ENCODE results near the gene VPS37C. TPM values are rescaled to one million over a fixed set of nuclear protein-coding genes. Genes with fewer than 3 reads are reported as not detected.

The VPS37C gene
- total and polyA plus RNA-seq, 9 donors = 7.8 to 25.8 (median 19.7) TPM

- 98 to 100% (median 100%) methylated on average over 1 of the region's 1 CpG for WGBS, 3 donors
- H3K27ac ChIP-seq = no peak overlapping the region
- no peaks in the 10 kb centered on the region for H3K36me3 ChIP-seq
- no peaks in the 10 kb centered on the region for H3K27me3 ChIP-seq
- peaks cover 15% of the 10 kb centered on the region for H3K4me1 ChIP-seq (ENCODE audit: insufficient read depth)
- intact Hi-C loops (cut with DNase I) = no loop called here
- H3K4me3 ChIP-seq = no peak overlapping the region
- H3K9me3 ChIP-seq = no peaks in the 10 kb centered on the region
- DNase-seq = no peak
- TF ChIP-seq CTCF (IDR thresholded peaks at IDR 0.05) (no peak), POLR2A (IDR thresholded peaks at IDR 0.05) (no peak), EP300 (IDR thresholded peaks at IDR 0.05) (no peak)
These were observed 5.9 kb downstream of the VPS37C start for GRCh38 chr11:61155312-61155711.

DNA sequence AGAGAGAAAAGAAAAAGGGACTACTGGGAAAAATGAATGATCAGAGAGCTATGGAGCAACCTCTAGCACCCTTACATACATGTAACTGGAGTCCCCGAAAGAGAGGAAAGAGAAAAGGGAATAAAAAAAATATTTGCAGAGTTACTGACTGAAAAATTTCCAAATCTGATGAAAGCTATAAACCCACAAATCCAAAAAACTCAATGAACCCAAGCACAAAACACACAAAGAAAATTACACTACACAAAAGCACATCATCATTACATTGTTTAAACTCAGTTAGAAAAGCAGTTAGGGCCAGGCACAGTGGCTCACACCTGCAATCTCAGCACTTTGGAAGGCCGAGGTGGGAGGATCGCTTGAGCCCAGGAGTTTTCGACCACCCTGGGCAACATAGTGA lies 6.7 kb downstream of the VPS37C start:
- WGBS, 3 donors = 93 to 98% (median 94%) methylated on average over 4 of the region's 4 CpGs
- no peak for DNase-seq
- no peaks in the 10 kb centered on the region for H3K9me3 ChIP-seq
- no peak overlapping the region for H3K4me3 ChIP-seq
- no peak for TF ChIP-seq POLR2A (IDR thresholded peaks at IDR 0.05)
- no peak for TF ChIP-seq CTCF (IDR thresholded peaks at IDR 0.05)
- no peak for TF ChIP-seq EP300 (IDR thresholded peaks at IDR 0.05)
- intact Hi-C loops (cut with DNase I) = no loop called here
- peaks cover 15% of the 10 kb centered on the region for H3K4me1 ChIP-seq (ENCODE audit: insufficient read depth)
- no peak overlapping the region for H3K27ac ChIP-seq
- no peaks in the 10 kb centered on the region for H3K36me3 ChIP-seq
- no peaks in the 10 kb centered on the region for H3K27me3 ChIP-seq

- H3K27me3 ChIP-seq = no peaks in the 10 kb centered on the region
- H3K4me3 ChIP-seq = no peak overlapping the region
- no peaks in the 10 kb centered on the region for H3K36me3 ChIP-seq
- intact Hi-C loops (cut with DNase I) = no loop called here
- 41 to 57% (median 53%) methylated on average over 2 of the region's 2 CpGs for WGBS, 3 donors
- no peak for DNase-seq
- H3K4me1 ChIP-seq (ENCODE audit: insufficient read depth) = peaks cover 11% of the 10 kb centered on the region
- H3K9me3 ChIP-seq = no peaks in the 10 kb centered on the region
- H3K27ac ChIP-seq = no peak overlapping the region
- TF ChIP-seq CTCF (IDR thresholded peaks at IDR 0.05) = no peak
- no peak for TF ChIP-seq POLR2A (IDR thresholded peaks at IDR 0.05)
- TF ChIP-seq EP300 (IDR thresholded peaks at IDR 0.05) = no peak
These were observed 7.6 kb downstream of the VPS37C start for GRCh38 chr11:61153593-61154095.

DNA sequence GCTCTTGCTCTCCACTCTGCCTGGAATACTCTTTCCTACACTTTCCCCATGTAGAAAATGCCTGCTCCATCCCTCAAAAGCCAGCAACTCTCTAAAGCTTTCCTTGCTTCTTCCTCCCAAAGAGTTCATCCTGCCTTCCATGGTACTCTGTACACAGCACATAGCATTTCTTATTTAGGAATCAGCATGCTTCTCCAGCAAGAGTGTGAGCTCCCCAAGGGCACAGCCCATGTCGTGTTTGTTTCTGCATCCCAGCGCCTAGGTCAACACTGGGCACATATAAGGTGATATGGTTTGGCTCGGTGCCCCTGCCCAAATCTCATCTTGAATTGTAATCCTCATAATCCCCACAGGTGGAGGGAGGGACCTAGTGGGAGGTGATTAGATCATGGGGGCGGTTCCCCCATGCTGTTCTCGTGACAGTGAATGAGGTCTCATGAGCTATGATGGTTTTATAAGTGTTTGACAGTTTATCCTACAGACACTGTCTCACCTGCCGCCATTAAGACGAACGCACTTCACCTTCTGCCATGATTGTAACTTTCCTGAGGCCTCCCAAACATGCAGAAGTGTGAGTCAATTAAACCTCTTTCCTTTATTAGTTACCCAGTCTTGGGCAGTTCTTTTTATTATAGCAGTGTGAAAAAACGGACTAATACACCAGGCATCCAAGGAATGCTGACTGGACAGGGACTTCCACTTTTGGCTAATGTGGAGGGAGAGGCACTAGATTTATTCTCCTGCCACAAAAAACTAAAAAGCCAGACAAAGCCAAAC lies 8.2 kb downstream of the VPS37C start:
- WGBS, 3 donors = 64 to 69% (median 65%) methylated on average over 9 of the region's 9 CpGs
- no peak overlapping the region for H3K4me3 ChIP-seq
- no peaks in the 10 kb centered on the region for H3K9me3 ChIP-seq
- no peak for DNase-seq
- intact Hi-C loops (cut with DNase I) = no loop called here
- no peaks in the 10 kb centered on the region for H3K27me3 ChIP-seq
- H3K27ac ChIP-seq = no peak overlapping the region
- no peaks in the 10 kb centered on the region for H3K36me3 ChIP-seq
- peaks cover 11% of the 10 kb centered on the region for H3K4me1 ChIP-seq (ENCODE audit: insufficient read depth)
- TF ChIP-seq EP300 (IDR thresholded peaks at IDR 0.05) = no peak
- no peak for TF ChIP-seq CTCF (IDR thresholded peaks at IDR 0.05)
- no peak for TF ChIP-seq POLR2A (IDR thresholded peaks at IDR 0.05)

All from ovary (tissue), 9 donors.